ENCODE results near the gene AMPD2. TPM values are rescaled to one million over a fixed set of nuclear protein-coding genes. Genes with fewer than 3 reads are reported as not detected.

Gene AMPD2
- total and polyA plus RNA-seq, 9 of the 15 experiments (the other 6 are each of a cell fraction or from before 2014, with no cell fraction given): 2.0 to 77.7 (median 28.2) TPM

DNA sequence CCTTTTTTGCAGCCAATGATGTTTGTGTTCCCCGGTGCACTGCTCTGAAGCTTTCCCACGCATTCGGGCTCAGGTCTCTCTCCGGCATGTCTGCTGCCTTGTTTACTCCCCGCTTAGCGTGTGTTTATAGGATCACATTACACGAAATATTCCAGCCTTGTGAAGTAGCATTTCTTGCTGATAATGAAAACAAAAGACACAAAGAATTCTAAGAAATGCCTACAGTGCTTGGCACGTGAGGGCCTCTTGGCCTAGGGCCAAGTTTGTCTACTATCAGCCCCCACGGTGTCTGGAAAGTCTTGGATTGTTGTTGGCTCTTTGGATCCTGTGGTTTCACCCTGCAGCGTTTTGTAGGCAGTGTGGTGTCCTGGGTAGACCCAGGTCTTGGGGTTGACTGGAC lies 25.0 kb downstream of the AMPD2 start (continued):
- TF ChIP-seq ZBTB12 (CRISPR knock-in tag; IDR thresholded peaks at IDR 0.05) (no peak), TAF9B (IDR thresholded peaks at IDR 0.05; ENCODE audit: partially characterized antibody) (no peak), HDAC8 (tag; IDR thresholded peaks at IDR 0.05) (no peak), ETV6 (IDR thresholded peaks at IDR 0.05; ENCODE audit: borderline replicate concordance in 1 of 2, low read depth in 2 of 2, low read length in 1 of 2) (no peak), ETV6 (CRISPR knock-in tag; IDR thresholded peaks at IDR 0.05; ENCODE audit: borderline replicate concordance) (no peak), RB1 (IDR thresholded peaks at IDR 0.05; ENCODE audit: low read depth) (0 out of 2 replicates have a peak, but pooled peaks have one; percentile 26), ETV5 (CRISPR knock-in tag; IDR thresholded peaks at IDR 0.05; ENCODE audit: low read depth) (no peak), GTF2E2 (tag; IDR thresholded peaks at IDR 0.05) (no peak), GATA2 (CRISPR knock-in tag; IDR thresholded peaks at IDR 0.05) (no peak), NONO (IDR thresholded peaks at IDR 0.05; ENCODE audit: low read depth in 2 of 2, low read length in 1 of 2) (no peak), ZNF311 (CRISPR knock-in tag; IDR thresholded peaks at IDR 0.05) (no peak), ARID1B (IDR thresholded peaks at IDR 0.05) (peak; percentile 22; the same call in 1 of the 2 replicates), TAF1 (IDR thresholded peaks at IDR 0.05; ENCODE audit: control insufficient read depth, extremely low read depth, insufficient read depth, low read length, severe bottlenecking) (no peak), MYNN (IDR thresholded peaks at IDR 0.05) (no peak), MYNN (CRISPR knock-in tag; IDR thresholded peaks at IDR 0.05) (no peak), NCOR1 (IDR thresholded peaks at IDR 0.05) (peak; percentile 32; the same call in 1 of the 2 replicates), TFAM (CRISPR knock-in tag; conservative IDR thresholded peaks at IDR 0.05) (no peak)
- TF ChIP-seq, protein P1, sequence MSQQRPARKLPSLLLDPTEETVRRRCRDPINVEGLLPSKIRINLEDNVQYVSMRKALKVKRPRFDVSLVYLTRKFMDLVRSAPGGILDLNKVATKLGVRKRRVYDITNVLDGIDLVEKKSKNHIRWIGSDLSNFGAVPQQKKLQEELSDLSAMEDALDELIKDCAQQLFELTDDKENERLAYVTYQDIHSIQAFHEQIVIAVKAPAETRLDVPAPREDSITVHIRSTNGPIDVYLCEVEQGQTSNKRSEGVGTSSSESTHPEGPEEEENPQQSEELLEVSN (IDR thresholded peaks at IDR 0.05; ENCODE audit: borderline replicate concordance in 1 of 2, extremely low read depth in 1 of 2, insufficient read depth in 1 of 2, insufficient read length in 1 of 2, low read depth in 1 of 2, low read length in 1 of 2, poor library complexity in 1 of 2, severe bottlenecking in 1 of 2): no peak
- TF ChIP-seq, protein P2, sequence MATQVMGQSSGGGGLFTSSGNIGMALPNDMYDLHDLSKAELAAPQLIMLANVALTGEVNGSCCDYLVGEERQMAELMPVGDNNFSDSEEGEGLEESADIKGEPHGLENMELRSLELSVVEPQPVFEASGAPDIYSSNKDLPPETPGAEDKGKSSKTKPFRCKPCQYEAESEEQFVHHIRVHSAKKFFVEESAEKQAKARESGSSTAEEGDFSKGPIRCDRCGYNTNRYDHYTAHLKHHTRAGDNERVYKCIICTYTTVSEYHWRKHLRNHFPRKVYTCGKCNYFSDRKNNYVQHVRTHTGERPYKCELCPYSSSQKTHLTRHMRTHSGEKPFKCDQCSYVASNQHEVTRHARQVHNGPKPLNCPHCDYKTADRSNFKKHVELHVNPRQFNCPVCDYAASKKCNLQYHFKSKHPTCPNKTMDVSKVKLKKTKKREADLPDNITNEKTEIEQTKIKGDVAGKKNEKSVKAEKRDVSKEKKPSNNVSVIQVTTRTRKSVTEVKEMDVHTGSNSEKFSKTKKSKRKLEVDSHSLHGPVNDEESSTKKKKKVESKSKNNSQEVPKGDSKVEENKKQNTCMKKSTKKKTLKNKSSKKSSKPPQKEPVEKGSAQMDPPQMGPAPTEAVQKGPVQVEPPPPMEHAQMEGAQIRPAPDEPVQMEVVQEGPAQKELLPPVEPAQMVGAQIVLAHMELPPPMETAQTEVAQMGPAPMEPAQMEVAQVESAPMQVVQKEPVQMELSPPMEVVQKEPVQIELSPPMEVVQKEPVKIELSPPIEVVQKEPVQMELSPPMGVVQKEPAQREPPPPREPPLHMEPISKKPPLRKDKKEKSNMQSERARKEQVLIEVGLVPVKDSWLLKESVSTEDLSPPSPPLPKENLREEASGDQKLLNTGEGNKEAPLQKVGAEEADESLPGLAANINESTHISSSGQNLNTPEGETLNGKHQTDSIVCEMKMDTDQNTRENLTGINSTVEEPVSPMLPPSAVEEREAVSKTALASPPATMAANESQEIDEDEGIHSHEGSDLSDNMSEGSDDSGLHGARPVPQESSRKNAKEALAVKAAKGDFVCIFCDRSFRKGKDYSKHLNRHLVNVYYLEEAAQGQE (IDR thresholded peaks at IDR 0.05; ENCODE audit: borderline replicate concordance): no peak
- TF ChIP-seq, protein P2 (CRISPR knock-in tag; IDR thresholded peaks at IDR 0.05; ENCODE audit: low read depth): no peak
